T47D (cell line): Measurements from ENCODE around the gene FARS2.

Experiments used
- DNase-seq, 2 experiments: peaks; one replicate each; pipeline versions ENCODE4 v3.0.0 to v3.0.0-alpha.2; 2011 to 2012; ENCODE audit warnings: low read depth in 1 of 2, low spot score in 1 of 2
- JUND ChIP-seq: IDR thresholded peaks from 2 replicates; pipeline ENCODE4 v1.6.1; 2012; ENCODE audit warnings: low read depth
- in situ Hi-C: cut with HindIII; loops from 2 replicates; pipeline ENCODE4 v1.10.0; 2016; ENCODE audit warnings: low sequenced_read_pairs, low pct_unique_long_range_greater_than_20kb

FARS2 gene

GRCh38 chr6:5235830-5236229, 25.5 kb upstream of the FARS2 start:
- no peak for DNase-seq
- in situ Hi-C loops: no loop called here
- TF ChIP-seq JUND: no peak

- TF ChIP-seq JUND: no peak
- no peak for DNase-seq
- in situ Hi-C loops: no loop called here
Observed at GRCh38 chr6:5237805-5238204, 23.5 kb upstream of the FARS2 start.

- no peak for DNase-seq
- in situ Hi-C loops: no loop called here
- TF ChIP-seq JUND: no peak
Observed at GRCh38 chr6:5238336-5238735, 23.0 kb upstream of the FARS2 start.

- in situ Hi-C loops: no loop called here
- no peak for TF ChIP-seq JUND
- no peak for DNase-seq
Observed at GRCh38 chr6:5241252-5241651, 20.1 kb upstream of the FARS2 start.

- no peak for DNase-seq
- no peak for TF ChIP-seq JUND
- in situ Hi-C loops: no loop called here
Observed at GRCh38 chr6:5243069-5243468, 18.2 kb upstream of the FARS2 start.

- DNase-seq: no peak
- no peak for TF ChIP-seq JUND
- in situ Hi-C loops: no loop called here
Observed at GRCh38 chr6:5246141-5247097, 14.9 kb upstream of the FARS2 start.

- no peak for DNase-seq
- in situ Hi-C loops: no loop called here
- TF ChIP-seq JUND: no peak
Observed at GRCh38 chr6:5247201-5247600, 14.1 kb upstream of the FARS2 start.

- DNase-seq: no peak
- TF ChIP-seq JUND: no peak
- in situ Hi-C loops: no loop called here
Observed at GRCh38 chr6:5248302-5249098, 12.8 kb upstream of the FARS2 start.

GRCh38 chr6:5249451-5250122, 11.7 kb upstream of the FARS2 start:
- no peak for DNase-seq
- no peak for TF ChIP-seq JUND
- in situ Hi-C loops: no loop called here

- in situ Hi-C loops: no loop called here
- no peak for TF ChIP-seq JUND
Observed at GRCh38 chr6:5250451-5250850, 10.9 kb upstream of the FARS2 start.

GRCh38 chr6:5250911-5251310, 10.4 kb upstream of the FARS2 start:
- no peak for TF ChIP-seq JUND
- no peak for DNase-seq
- in situ Hi-C loops: no loop called here

More at GRCh38 chr6:5250451-5250850, 10.9 kb upstream of the FARS2 start:
- DNase-seq: no peak

- DNase-seq: no peak
- TF ChIP-seq JUND: no peak
- in situ Hi-C loops: no loop called here
Observed at GRCh38 chr6:5256952-5257351, 4.4 kb upstream of the FARS2 start.
